IPS-18c (cell line): ENCODE data around the gene CEP112.

Source experiments
- H3K4me3 ChIP-seq: 2 replicates; pipeline ENCODE4 v1.7.0; 2013; ENCODE audit warnings: low read depth, mild to moderate bottlenecking, low read length, moderate library complexity; ENCODE audit not compliant: insufficient read depth
- H3K9me3 ChIP-seq: one replicate; pipeline ENCODE4 v1.6.1; 2013; ENCODE audit warnings: mild to moderate bottlenecking, low read length, moderate library complexity; ENCODE audit not compliant: control insufficient read depth, insufficient read depth

Gene CEP112

DNA sequence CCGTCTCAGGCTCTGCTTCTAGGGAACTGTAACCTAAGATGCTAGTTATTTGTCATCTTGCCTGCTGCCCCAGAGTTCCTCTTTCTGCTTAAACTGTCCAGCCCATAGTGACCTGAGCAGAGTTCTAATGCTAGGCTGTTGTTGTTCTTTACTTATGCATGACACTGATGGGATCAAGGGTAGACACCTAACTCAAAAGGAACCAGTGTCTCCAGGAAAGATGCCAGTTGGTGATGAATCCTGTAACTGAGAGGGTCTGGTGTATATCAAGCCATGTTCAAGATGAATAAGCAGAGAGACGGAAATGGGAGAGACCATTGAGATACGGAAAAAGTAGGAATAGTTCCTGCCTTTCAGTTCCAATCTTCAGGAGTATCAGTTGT lies 23.6 kb upstream of the CEP112 start:
- Histone ChIP-seq H3K4me3 (no peak overlapping the region), H3K9me3 (no peaks in the 10 kb centered on the region)

DNA sequence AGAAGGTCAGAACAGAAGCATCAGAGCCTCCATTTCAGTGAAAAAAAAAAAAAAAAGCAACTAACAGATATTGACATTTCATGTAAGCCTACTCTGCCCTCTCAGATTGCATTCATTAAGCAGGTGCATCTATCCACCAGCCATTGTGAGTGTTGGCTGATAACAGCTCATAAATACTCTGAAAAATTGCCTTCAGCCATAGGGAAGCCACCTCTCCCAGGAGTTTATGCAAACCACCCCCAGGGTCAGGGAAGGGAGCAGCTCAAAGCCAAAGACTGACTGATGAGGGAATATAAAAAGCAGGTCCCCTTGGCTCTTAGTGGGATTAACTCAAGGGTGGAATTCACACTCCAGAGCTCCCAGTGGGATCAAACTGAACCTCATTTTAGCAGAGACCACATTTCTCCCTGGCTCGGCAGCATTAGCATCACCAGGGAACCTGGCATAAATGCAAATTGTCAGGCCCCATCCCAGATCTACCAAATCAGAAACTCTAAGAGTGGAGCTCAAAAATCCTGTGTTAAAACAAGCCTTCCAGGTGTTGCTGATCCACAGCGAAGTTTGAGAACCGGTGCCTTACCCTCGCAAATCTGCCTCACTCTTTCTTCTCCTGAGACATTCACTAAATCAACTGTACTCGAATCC lies 23.1 kb upstream of the CEP112 start:
- Histone ChIP-seq H3K4me3 (no peak overlapping the region), H3K9me3 (no peaks in the 10 kb centered on the region)

GRCh38 chr17:66211047-66211810 lies 19.3 kb upstream of the CEP112 start:
- no peak overlapping the region for H3K4me3 ChIP-seq
- H3K9me3 ChIP-seq, result no peaks in the 10 kb centered on the region

DNA sequence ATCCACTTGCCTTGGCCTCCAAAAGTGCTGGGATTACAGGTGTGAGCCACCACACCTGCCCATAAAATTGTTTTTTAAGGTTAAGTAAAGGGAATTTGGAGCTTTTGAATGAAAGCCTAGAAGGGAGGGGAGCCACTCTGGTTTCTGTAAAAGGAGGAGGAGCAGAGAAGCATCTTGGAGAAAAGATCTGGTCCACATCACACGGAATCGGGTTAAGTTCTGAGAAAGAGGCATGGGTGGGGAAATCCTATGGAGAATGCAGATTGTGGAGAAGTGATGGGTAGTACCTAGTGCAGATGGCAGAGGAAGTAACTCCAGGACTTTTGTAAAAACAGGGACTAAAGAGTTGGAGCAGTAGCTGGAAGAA lies 18.3 kb upstream of the CEP112 start:
- Histone ChIP-seq H3K9me3 (no peaks in the 10 kb centered on the region), H3K4me3 (no peak overlapping the region)

DNA sequence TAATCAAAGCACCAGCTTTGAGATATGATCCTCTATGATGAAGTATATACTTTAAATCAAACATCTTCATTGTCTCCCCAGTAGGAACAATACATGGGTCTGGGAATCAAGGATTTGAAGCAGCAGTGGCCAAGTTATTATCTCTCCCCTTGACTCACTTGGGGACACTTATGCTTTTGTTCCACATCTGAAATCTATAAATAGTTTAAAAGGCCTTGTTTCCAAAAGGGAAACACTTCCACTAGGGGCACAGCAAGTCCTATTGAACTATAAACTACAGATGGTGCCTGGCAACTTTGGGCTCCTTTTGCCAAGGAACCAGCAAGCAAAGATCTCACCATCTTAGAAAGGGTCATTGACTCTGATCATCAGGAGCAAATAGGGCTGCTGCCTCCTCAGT lies 16.0 kb upstream of the CEP112 start:
- no peaks in the 10 kb centered on the region for H3K9me3 ChIP-seq
- no peak overlapping the region for H3K4me3 ChIP-seq

DNA sequence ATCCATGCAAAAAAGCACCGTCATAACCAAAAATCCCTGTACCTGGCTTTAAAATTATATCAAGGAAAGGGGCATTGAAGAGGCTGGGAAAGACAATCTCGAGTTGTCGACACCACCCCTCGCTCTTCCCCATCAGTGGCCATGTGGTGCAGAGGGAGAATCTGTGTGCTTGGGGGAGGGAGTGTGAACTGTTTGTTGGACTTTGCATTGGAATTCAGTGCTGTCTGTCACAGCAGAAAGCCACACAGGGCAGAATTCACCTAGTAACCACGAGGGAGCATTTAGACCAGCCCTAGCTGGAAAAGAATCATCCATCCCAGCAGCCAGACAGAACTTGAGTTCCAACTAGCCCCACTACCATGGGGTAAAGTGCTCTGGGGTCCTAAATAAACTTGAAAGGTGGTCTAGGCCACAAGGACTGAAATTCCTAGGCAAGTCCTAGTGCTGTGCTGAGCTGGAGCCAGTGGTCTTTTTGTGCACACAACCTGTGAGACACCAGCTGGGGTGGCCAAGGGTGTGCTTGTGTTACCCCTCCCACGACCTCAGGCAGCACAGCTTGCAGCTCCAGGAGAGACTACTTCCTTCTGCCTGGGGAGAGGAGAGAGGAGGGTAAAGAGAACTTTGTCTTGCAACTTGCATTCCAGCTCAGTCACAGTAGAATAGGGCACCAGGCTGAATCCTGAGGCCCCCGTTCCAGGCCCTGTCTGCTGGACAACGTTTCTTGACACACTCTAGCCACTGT lies 11.5 kb upstream of the CEP112 start:
- H3K9me3 ChIP-seq, result no peaks in the 10 kb centered on the region
- no peak overlapping the region; the same call in 1 of the 2 replicates for H3K4me3 ChIP-seq

DNA sequence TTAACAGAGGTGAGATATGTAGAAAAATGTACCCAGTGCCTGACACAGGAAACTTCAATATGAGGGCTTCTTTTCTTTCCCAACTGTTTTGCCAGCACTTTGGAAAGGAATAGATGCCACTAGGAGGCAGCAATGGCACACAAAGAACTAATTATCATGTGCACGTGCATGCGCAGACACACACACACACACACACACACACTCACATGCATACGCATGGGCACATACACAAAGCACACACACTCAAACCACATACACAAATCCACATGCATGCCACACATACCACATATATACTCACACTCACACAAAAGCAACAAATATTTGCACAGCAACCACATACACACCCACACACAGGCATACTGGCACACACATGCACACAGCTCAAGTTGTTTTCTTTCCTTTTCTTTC lies 8.8 kb upstream of the CEP112 start:
- Histone ChIP-seq H3K4me3 (no peak overlapping the region), H3K9me3 (no peaks in the 10 kb centered on the region)

GRCh38 chr17:66198242-66198641 lies 6.3 kb upstream of the CEP112 start:
- H3K4me3 ChIP-seq, result no peak overlapping the region
- no peaks in the 10 kb centered on the region for H3K9me3 ChIP-seq

- peak overlapping the region; percentile 47 for H3K4me3 ChIP-seq
- no peaks in the 10 kb centered on the region for H3K9me3 ChIP-seq
These were observed 400 bp upstream of the CEP112 start for GRCh38 chr17:66192378-66192687.

DNA sequence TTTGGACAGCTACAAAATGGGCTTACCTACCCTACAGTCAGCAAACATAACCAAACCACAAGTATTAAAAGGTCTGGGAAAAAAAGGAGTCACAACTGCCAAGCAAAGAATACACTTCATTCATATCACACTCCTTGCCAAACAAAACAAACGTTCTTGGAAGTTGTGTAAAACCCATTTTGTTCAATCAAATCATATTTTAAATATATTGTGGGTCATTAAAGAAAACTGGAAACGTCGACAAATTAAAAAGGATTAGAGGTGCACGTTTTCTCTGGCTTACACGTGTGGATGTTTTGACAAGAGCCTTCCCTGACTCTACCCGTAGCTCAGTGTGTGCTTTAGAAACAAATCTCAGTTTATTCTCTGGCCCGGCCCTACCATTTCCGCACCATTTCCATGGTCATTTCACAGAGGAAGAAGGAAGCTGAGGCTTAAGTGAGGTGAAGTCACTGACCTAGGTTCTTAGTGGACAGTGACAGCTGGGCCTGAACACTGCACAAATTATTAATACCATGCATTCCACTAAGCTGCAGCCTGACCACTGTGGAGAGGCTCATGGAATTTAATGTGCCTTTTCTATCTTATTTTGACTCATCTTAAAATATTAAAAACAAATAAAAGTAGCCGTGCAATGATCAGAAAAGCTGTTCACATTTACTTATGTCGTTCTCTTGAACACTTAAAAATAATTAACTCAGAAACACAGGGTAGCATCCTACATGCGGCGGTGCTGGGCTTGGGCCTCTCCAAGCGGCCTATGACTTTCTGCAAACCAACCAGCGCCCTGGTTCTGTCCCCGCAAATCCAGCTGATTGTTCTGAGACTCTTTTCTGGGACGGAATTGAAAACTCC lies 968 bp downstream of the CEP112 start:
- peak overlapping the region; percentile 85 for H3K4me3 ChIP-seq
- no peaks in the 10 kb centered on the region for H3K9me3 ChIP-seq

GRCh38 chr17:66187718-66188117 lies 4.2 kb downstream of the CEP112 start:
- H3K4me3 ChIP-seq, result no peak overlapping the region
- no peaks in the 10 kb centered on the region for H3K9me3 ChIP-seq

GRCh38 chr17:66185862-66186261 lies 6.1 kb downstream of the CEP112 start:
- Histone ChIP-seq H3K4me3 (no peak overlapping the region), H3K9me3 (no peaks in the 10 kb centered on the region)

GRCh38 chr17:66184392-66184791 lies 7.5 kb downstream of the CEP112 start:
- Histone ChIP-seq H3K4me3 (no peak overlapping the region), H3K9me3 (no peaks in the 10 kb centered on the region)

- no peaks in the 10 kb centered on the region for H3K9me3 ChIP-seq
These were observed 8.4 kb downstream of the CEP112 start for GRCh38 chr17:66183529-66183928.

GRCh38 chr17:66178642-66179041 lies 13.3 kb downstream of the CEP112 start:
- Histone ChIP-seq H3K4me3 (no peak overlapping the region), H3K9me3 (no peaks in the 10 kb centered on the region)

More at GRCh38 chr17:66183529-66183928, 8.4 kb downstream of the CEP112 start:
- no peak overlapping the region for H3K4me3 ChIP-seq

DNA sequence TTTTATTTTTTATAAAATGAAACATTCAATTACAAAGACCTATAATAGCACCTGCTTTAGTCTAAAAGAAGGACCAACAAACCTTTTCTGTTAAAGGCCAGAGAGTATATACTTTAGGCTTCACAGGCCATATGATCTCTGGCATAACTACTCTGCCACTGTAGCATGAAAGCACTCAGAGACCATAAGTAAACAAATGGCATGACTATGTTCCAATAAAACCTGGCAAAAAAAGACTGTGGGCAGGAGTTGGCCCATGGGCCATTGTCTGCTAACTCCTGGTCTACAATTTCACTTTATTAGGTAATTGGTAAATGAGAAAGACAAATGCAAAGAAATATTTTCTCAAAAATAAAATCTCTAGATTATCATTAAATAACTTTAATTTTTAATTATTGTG lies 14.9 kb downstream of the CEP112 start:
- no peaks in the 10 kb centered on the region for H3K9me3 ChIP-seq
- H3K4me3 ChIP-seq, result no peak overlapping the region

GRCh38 chr17:66175892-66176291 lies 16.0 kb downstream of the CEP112 start:
- Histone ChIP-seq H3K9me3 (no peaks in the 10 kb centered on the region), H3K4me3 (no peak overlapping the region)
